Colonic mucosa (tissue), 4 donors: Measurements from ENCODE around the gene ARHGAP28. TPM values are rescaled to one million over a fixed set of nuclear protein-coding genes. Genes with fewer than 3 reads are reported as not detected.
A peak's percentile ranks its signal among the peaks of the same experiment; 100 is the strongest.

Experiments used
- DNase-seq: peaks from one replicate; pipeline ENCODE4 v3.0.0-alpha.2; 2020
- H3K27ac ChIP-seq: fragments of 200-600 bp; one replicate; pipeline ENCODE4 v1.8.0; 2021
- H3K27me3 ChIP-seq: fragments of 200-600 bp; one replicate; pipeline ENCODE4 v1.8.0; 2021
- H3K36me3 ChIP-seq: fragments of 200-600 bp; one replicate; pipeline ENCODE4 v1.8.0; 2021
- H3K4me1 ChIP-seq: fragments of 200-600 bp; one replicate; pipeline ENCODE4 v1.8.0; 2021; ENCODE audit warnings: mild to moderate bottlenecking
- H3K4me3 ChIP-seq: fragments of 200-600 bp; one replicate; pipeline ENCODE4 v1.8.0; 2021
- H3K9ac ChIP-seq, 2 donors: one replicate each; pipeline ENCODE4 v1.7.0; 2013; ENCODE audit warnings: control low read depth in 2 of 2, low read depth in 2 of 2, low read length in 2 of 2
- H3K9me3 ChIP-seq: fragments of 200-600 bp; one replicate; pipeline ENCODE4 v1.8.0; 2021
- intact Hi-C: fragments of 100-400 bp; cut with DNase I; formaldehyde crosslinking; loops from one replicate; pipeline ENCODE4 v1.14.1; 2022
- total RNA-seq, 2 donors: library from RNA; stranded (reverse); fragmentation: NEBNext Ultra II Directional in 1 of 2; extraction: Animal tissue kit (Norgen Biotek cat#: 25700) in 1 of 2; gene quantifications; one replicate each; pipeline ENCODE4 v1.2.1, GENCODE V29; 2021
- TF ChIP-seq, protein P1 (sequence below): fragments of 200-600 bp; IDR thresholded peaks from one replicate; pipeline ENCODE4 v1.8.0; 2022; ENCODE audit warnings: antibody characterized with exemption, mild to moderate bottlenecking
- donor health status: healthy.
- donor health status: DM: no; HTN: no; CAD: no.
- donor health status: DM: no; HTN: no; CAD: no.

The ARHGAP28 gene, protein sequence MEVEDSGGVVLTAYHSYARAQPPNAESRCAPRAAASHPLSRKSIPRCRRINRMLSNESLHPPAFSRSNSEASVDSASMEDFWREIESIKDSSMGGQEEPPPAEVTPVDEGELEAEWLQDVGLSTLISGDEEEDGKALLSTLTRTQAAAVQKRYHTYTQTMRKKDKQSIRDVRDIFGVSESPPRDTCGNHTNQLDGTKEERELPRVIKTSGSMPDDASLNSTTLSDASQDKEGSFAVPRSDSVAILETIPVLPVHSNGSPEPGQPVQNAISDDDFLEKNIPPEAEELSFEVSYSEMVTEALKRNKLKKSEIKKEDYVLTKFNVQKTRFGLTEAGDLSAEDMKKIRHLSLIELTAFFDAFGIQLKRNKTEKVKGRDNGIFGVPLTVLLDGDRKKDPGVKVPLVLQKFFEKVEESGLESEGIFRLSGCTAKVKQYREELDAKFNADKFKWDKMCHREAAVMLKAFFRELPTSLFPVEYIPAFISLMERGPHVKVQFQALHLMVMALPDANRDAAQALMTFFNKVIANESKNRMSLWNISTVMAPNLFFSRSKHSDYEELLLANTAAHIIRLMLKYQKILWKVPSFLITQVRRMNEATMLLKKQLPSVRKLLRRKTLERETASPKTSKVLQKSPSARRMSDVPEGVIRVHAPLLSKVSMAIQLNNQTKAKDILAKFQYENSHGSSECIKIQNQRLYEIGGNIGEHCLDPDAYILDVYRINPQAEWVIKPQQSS
- total RNA-seq: 1 to 10 TPM; 1.9 to 2.9 TPM

DNA sequence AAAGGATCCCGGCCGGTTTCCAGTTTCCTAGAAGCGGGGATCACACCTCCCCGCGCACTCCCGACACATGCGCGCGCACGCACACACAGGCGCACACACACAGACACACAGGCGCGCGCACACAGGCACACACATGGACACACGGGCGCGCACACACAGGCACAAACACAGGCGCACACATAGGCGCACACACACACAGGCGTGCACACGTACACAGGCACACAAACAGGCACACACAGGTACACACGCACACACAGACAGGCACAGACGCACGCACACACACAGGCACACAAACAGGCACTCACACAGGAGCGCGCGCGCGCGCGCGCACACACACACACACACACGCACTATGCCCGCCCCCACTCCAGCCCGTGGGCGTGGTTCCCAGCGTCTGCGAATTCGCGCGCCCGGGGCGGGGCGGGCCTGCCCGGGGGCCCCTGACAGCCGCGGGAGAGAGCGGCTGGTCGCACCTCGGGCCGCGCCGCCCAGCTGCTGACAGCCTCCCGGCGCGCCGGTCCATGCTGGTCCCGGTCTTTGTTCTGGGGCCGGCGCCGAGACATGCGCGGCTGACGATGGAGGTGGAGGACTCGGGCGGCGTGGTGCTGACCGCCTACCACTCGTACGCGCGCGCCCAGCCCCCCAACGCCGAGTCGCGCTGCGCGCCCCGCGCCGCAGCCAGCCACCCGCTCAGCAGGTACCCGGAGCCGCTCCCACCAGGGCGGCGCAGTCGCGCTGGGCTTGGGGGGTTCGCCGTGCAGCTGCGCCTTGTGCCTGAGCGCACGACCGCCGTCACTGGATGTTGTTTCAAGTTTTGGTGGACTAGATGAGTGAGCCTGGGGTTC is at the start of gene ARHGAP28:
ARHGAP28 (plus strand) TSS at position 470 of the 845 bp plus-strand sequence; CDS start at position 576, 106 bp downstream.
- no peaks in the 10 kb centered on the region for H3K27me3 ChIP-seq
- peak; percentile 76 for DNase-seq
- TF ChIP-seq, protein P1, sequence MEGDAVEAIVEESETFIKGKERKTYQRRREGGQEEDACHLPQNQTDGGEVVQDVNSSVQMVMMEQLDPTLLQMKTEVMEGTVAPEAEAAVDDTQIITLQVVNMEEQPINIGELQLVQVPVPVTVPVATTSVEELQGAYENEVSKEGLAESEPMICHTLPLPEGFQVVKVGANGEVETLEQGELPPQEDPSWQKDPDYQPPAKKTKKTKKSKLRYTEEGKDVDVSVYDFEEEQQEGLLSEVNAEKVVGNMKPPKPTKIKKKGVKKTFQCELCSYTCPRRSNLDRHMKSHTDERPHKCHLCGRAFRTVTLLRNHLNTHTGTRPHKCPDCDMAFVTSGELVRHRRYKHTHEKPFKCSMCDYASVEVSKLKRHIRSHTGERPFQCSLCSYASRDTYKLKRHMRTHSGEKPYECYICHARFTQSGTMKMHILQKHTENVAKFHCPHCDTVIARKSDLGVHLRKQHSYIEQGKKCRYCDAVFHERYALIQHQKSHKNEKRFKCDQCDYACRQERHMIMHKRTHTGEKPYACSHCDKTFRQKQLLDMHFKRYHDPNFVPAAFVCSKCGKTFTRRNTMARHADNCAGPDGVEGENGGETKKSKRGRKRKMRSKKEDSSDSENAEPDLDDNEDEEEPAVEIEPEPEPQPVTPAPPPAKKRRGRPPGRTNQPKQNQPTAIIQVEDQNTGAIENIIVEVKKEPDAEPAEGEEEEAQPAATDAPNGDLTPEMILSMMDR: no peak
- H3K4me1 ChIP-seq: no peaks in the 10 kb centered on the region
- no peaks in the 10 kb centered on the region for H3K9me3 ChIP-seq
- peak within 1 kb of the TSS; percentile 52 for H3K4me3 ChIP-seq
- intact Hi-C loops: no loop called here
- H3K36me3 ChIP-seq: no peaks in the 10 kb centered on the region
- peak within 1 kb of the TSS; percentile 61 for H3K27ac ChIP-seq
- H3K9ac ChIP-seq: peak within 1 kb of the TSS in 1 of 2 donors; percentile 65

DNA sequence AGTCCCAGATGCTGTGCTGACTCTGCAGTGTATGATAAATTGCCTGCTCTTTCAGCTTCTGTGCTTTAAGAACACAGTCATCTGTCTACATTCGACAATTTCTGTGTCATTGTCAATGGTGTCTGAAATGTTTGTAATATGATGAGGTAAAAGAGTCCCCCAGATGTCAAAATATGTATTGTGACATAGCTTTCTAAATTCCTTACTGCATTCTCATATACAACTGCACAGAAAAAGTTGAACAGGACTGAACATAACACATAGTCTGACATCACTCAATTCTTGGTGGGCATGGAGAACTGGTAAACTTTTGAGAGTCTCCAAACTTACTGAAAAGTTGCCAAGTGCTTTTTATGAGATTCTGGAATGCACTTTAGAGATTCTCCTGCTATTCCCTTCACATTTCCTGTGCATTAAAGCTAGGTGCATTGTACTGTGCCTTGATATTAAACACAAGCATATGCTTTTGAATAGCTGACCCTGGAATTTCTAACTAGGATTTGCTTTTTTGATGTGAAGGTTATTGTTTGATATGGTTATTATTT is 48.1 kb upstream of the ARHGAP28 start:
- H3K9me3 ChIP-seq: no peaks in the 10 kb centered on the region
- no peak overlapping the region for H3K9ac ChIP-seq
- intact Hi-C loops: no loop called here
- H3K4me3 ChIP-seq: no peak overlapping the region
- no peak for DNase-seq
- H3K27me3 ChIP-seq: no peaks in the 10 kb centered on the region
- H3K36me3 ChIP-seq: no peaks in the 10 kb centered on the region
- H3K4me1 ChIP-seq: no peaks in the 10 kb centered on the region
- no peak overlapping the region for H3K27ac ChIP-seq
- TF ChIP-seq, protein P1: no peak

DNA sequence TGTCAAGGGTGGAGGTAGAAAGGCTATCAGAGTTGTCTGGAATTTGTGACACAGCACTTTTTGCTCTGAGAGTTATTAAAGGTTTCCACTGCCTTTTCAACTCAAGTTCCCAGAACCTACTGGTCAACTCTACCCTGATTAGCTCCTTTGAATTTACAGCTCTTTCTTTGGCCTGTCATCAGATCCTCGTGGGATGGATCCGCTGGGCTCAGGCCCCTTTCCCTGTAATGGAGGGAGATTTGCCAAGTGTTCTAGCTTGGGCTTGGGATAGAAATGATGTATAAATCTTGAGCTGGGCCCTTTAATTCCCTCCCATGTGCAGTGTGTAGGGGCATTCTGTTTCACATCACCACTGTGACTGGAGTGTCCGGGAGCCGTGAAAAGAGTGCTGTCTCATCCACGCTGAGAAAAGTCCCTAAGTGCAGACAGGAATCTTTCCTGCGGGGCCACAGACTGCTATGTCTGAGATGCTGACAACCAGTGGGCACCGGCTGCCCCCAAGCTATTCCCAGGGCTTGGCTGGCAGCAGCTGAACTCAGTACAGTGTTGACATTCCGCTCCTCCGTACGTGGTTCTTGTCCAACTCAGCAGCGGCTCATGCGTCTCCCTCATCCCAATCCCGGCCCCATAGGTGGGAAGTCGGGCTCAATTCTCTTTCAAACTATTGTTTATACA is 46.9 kb upstream of the ARHGAP28 start:
- Histone ChIP-seq H3K9me3 (no peaks in the 10 kb centered on the region), H3K36me3 (no peaks in the 10 kb centered on the region), H3K27ac (no peak overlapping the region), H3K27me3 (no peaks in the 10 kb centered on the region), H3K9ac (no peak overlapping the region), H3K4me3 (no peak overlapping the region), H3K4me1 (no peaks in the 10 kb centered on the region)
- DNase-seq: no peak
- intact Hi-C loops: no loop called here
- TF ChIP-seq, protein P1: no peak

DNA sequence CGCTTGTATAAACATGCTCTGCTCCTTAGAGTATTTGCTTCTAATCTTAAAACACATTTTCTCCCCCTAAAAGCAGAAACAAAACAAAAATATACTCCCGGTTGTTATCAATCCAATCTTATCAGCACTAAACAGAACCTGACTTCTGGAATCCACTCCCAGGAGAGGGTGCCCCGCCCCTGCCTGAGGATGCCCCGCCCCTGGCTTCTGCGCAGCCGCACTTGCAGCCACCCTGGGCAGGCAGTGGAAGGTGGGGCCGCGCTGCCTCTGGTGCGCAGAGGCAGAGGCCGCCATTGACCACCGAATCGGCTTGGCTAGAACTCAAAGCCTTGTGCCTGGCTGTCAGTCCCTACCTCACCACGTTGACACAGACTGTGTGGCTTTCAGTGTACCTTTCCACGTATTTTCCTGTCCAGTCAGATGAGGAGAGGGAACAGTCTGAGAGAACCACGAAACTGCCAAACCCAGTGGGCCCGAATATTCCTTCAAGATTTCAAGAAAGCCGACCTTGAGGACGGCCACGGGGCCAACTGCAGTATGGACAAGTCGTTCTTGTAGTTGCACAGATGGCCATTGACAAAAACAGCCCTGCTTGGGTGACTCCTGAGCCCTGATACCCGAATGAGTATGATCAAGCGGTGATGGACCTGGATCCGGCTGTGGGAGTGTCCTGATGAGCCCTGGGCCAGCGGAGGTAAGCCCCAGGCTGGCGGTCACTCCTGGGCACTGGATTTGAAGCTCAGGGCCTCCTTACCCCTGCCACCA is 46.2 kb upstream of the ARHGAP28 start:
- no peak overlapping the region for H3K27ac ChIP-seq

More for the DNA sequence above, 46.2 kb upstream of the ARHGAP28 start:
- Histone ChIP-seq H3K27me3 (no peaks in the 10 kb centered on the region), H3K36me3 (no peaks in the 10 kb centered on the region), H3K4me1 (no peaks in the 10 kb centered on the region), H3K4me3 (no peak overlapping the region), H3K9ac (no peak overlapping the region), H3K9me3 (no peaks in the 10 kb centered on the region)
- intact Hi-C loops: no loop called here
- TF ChIP-seq, protein P1: no peak
- DNase-seq: no peak
